GM18873 (cell line): ENCODE data around the gene CFAP100.

Experiments used
- ATAC-seq: cut with Tn5 transposase; IDR thresholded peaks from one replicate; pipeline ENCODE4 v1.9.1; 2021; ENCODE audit warnings: mild to moderate bottlenecking, moderate library complexity, moderate number of reproducible peaks; ENCODE audit not compliant: unreplicated experiment, low FRiP score

CFAP100 gene

GRCh38 chr3:126398423-126399350, 4.0 kb downstream of the CFAP100 start:
- ATAC-seq = no peak

DNA sequence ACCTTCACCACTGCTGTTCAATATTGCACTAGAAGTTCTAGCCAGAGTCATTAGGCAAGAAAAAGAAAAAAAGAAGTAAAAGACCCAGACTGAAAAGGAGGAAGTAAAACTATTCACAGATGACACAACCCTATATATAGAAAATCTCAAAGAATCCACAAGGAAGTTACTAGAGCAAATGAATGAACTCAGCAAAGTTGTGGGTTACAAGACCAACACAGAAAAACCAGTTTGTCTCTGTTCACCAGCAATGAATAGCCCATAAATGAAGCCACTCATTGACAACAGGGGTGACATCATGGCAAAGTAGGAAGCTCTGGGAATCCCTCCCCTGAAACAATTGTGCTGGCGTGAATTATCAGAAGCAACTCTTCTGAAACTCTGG, 4.6 kb downstream of the CFAP100 start:
- no peak for ATAC-seq

DNA sequence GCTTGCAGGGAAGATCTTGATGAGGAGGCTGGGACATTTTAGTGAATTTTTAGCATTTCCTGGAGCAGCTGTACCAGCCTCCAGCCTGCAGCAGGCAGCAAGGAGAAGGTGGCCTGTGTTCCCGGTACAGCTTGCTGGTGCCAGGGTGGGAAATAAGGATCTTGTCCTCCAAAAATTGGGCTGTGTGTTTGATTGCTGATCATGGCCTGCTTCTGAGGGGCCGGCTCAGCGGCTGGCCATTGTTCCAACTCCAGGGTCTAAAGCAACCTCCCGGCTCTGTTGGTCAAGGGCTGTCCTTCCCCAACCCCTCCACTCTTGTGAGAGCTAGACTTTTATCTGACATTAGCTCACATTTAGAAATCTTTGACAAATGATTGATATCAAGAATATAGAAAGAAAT, 5.0 kb downstream of the CFAP100 start:
- no peak for ATAC-seq

DNA sequence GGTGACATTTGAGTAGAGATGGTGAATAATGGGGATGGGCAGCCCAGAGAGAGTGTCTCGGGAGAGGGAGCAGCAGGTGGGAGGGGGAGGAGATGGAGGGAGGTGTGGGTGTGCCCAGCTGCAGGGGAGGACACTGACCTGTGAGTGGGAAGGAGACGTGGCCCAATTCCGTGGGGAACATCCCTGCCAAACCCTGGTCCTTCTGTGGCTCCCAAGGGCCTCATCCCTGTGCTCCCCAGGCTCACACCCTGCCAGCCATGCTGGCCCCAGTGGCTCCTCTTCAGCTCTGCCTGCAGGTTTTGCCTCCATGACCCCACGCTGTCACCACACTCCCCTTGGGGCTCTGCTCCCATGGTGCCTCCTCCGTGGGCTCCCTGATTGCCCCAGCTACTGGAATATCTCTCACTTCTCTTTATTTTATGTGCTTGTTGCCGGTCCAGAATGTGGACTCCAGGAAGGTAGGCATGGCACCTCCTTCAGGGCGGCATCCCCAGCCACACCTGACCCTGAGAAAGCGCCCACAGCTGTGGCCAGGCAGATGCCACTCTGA, 7.0 kb downstream of the CFAP100 start:
- no peak for ATAC-seq

DNA sequence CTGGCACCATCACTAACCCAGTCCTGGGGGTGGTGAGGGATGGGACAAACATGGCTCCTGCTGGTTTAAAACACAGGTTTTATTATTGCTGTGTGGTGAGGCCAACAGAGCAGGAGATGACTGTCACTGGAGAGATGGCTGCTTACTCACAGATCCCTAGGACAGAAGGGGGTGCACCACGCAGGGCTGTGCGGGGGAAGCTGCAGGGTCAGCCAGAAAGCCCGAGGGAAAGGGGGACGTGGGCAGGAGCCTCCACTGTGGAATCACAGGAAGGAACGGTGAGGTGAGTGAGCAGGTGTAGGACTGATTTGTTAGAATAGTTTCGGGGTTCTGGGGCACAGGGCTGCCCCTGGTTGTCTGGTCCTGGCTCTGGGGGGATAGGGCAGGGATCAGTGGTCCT, 7.5 kb downstream of the CFAP100 start:
- no peak for ATAC-seq

DNA sequence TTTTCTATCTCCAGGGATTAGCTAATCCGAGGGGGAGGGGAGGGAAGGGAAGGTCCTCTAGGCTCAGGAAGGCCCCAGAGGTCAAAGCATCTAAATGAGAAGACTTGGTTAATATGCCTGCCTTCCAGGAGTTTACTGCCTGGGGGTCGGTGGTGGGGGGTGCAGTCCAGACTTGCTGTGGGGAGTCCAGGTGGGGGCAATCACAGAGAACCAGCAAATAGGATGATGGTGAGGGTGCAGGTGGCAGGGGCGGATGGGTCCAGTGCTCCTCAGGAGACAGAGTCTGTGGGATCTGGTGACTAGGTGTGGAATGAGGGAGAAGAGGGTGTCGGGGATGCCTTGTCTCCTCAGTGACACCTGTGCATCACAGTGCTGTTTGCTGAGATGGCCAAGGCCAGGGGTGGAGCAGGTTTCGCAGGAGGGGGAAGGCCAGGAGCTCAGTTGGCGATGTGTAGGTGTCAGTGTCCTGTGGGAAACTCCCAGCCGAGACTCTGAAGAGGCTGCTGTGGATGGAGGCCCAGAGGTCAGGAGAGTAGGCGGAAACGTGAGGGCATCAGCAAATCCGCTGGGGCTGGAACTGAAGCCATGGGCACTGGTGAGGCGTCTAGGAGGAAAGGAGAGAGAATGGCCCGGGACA, 8.1 kb downstream of the CFAP100 start:
- ATAC-seq = no peak

GRCh38 chr3:126406389-126407296, 11.9 kb downstream of the CFAP100 start:
- no peak for ATAC-seq

- ATAC-seq = no peak
Measured at GRCh38 chr3:126407412-126408044, 12.8 kb downstream of the CFAP100 start.

DNA sequence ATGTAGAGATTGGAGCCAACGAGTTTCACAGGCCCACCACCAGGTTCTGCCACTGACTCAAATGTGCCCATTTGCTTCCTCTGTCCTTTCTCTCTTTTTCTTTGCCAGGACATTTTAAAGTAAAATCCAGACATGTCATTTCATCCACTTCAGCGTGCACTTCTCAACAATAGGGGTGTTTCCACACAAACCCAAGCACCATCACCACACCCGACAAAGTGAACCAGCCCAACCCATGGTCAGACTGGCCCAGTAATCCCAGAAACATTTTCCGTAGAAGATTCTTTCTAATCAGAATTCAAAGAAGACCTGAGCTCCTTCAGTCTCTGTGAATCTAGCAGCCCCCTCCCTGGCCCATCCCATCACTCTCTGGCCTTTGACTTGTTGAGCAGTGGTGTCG, 13.4 kb downstream of the CFAP100 start:
- no peak for ATAC-seq

DNA sequence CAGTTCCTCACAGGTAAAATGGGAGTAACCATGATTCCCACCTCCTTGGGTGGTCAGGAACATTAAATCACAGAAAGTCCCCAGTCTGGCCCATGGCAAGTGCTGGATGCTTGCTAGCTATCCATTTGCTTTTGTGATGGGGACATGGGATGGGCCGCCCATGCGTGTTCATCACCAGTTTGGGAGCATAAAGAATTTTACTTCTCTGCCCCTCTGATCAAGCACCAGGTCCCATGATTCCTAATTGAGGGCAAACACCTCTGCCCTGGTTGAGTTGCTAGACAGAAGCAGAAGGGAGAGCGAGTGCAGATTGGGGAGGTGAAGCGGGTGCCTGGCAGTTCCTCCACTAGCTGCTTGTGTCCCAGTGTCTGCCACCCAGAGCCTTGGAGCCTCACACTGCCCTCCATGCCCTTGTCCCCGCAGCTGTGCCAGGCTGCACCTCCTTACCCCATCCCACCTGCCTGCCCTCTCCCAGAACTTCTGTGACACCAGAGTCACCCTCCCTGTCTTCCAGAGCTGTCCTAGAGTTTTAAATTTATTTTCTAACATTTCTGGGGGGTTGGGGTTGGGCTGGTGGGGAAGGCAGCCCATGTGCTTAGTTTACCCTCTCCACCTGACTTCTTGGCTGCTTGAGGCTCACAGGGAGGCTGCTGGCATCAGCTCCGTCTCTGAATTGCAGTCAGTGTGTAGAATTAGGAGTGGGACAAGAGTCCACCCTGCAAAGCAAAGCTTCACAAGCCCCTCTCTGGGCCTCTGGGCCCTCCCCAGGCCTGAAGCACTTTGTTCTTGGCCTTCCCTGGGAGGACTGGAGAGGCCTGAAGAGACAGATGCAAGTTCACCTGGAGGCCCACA, 18.4 kb downstream of the CFAP100 start:
- ATAC-seq = no peak

GRCh38 chr3:126413693-126414080, 19.0 kb downstream of the CFAP100 start:
- no peak for ATAC-seq

DNA sequence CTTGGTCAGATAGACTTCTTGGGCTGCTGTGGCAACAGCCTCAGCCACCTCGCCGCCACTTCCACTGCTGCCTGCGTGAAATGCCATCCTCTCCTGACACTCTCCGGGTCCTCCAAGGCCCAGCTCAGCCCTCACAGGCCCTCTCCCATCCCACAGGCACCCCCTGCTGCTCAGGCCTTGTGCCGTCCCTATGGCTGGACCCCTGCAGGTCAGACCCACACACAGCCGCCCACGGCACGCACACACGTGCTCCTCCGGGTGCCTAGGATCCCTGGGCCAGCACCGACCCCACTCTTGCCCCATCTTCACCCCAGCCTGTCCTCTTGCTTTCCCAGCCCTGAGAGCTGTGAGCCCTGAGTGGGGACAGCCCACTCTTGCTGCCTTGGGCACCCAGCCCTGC, 19.7 kb downstream of the CFAP100 start:
- no peak for ATAC-seq

GRCh38 chr3:126414961-126415660, 20.4 kb downstream of the CFAP100 start:
- ATAC-seq = no peak

- no peak for ATAC-seq
Measured at GRCh38 chr3:126415661-126416591, 21.2 kb downstream of the CFAP100 start.

- ATAC-seq = no peak
Measured at GRCh38 chr3:126416943-126417342, 22.2 kb downstream of the CFAP100 start.

DNA sequence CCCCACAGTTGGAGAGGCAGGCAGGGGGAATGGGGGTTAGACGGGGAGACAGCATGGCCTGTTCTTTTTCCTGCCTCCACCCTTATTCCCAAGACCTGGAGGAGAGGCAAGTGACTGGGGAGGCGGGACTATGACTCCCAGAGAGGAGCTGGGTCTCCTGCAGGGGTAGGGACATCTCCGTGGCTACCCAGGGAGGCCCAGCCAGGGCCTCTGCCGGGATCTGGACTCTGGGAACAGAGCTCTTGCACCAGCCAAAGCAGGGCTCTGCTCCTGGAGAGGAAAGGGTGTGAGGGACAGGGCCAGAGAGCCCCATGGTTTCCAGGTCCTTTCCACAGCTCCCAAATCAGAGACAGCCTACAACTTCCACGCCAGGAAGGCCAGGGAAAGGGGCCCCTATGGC, 22.8 kb downstream of the CFAP100 start:
- no peak for ATAC-seq

GRCh38 chr3:126417981-126418530, 23.3 kb downstream of the CFAP100 start:
- no peak for ATAC-seq
